ENCODE results near the gene SEMA5B. TPM values are rescaled to one million over a fixed set of nuclear protein-coding genes. Genes with fewer than 3 reads are reported as not detected.

The SEMA5B gene
- total RNA-seq, 1 donor from 2014 or later, result not detected

GRCh38 chr3:122956693-122957455 is 70.7 kb downstream of the SEMA5B start:
- DNase-seq (ENCODE audit: low read depth), result no peak
- no peak for TF ChIP-seq CTCF (conservative IDR thresholded peaks at IDR 0.05; ENCODE audit: low read depth, low read length)
- H3K4me3 ChIP-seq (ENCODE audit: low read depth, low read length), result no peak overlapping the region

- no peak for DNase-seq (ENCODE audit: low read depth)
- H3K4me3 ChIP-seq (ENCODE audit: low read depth, low read length), result no peak overlapping the region
- TF ChIP-seq CTCF (conservative IDR thresholded peaks at IDR 0.05; ENCODE audit: low read depth, low read length), result no peak
Observed at GRCh38 chr3:122955916-122956692, 71.5 kb downstream of the SEMA5B start.

- H3K4me3 ChIP-seq (ENCODE audit: low read depth, low read length), result no peak overlapping the region
- DNase-seq (ENCODE audit: low read depth), result no peak
- no peak for TF ChIP-seq CTCF (conservative IDR thresholded peaks at IDR 0.05; ENCODE audit: low read depth, low read length)
Observed at GRCh38 chr3:122952520-122952919, 75.0 kb downstream of the SEMA5B start.

GRCh38 chr3:122948408-122948807 is 79.2 kb downstream of the SEMA5B start:
- no peak for DNase-seq (ENCODE audit: low read depth)
- H3K4me3 ChIP-seq (ENCODE audit: low read depth, low read length), result no peak overlapping the region
- no peak for TF ChIP-seq CTCF (conservative IDR thresholded peaks at IDR 0.05; ENCODE audit: low read depth, low read length)

GRCh38 chr3:122947738-122948137 is 79.8 kb downstream of the SEMA5B start:
- no peak for DNase-seq (ENCODE audit: low read depth)
- TF ChIP-seq CTCF (conservative IDR thresholded peaks at IDR 0.05; ENCODE audit: low read depth, low read length), result no peak

GRCh38 chr3:122947196-122947595 is 80.4 kb downstream of the SEMA5B start:
- no peak for DNase-seq (ENCODE audit: low read depth)
- H3K4me3 ChIP-seq (ENCODE audit: low read depth, low read length), result no peak overlapping the region
- no peak for TF ChIP-seq CTCF (conservative IDR thresholded peaks at IDR 0.05; ENCODE audit: low read depth, low read length)

More at GRCh38 chr3:122947738-122948137, 79.8 kb downstream of the SEMA5B start:
- no peak overlapping the region for H3K4me3 ChIP-seq (ENCODE audit: low read depth, low read length)

All from epithelial cell of proximal tubule (primary cell).